Measurements from ENCODE around the gene TXNL4B.

Gene TXNL4B

GRCh38 chr16:72093448-72094265 lies at the start of gene TXNL4B, which contains the start of gene DHX38:
Gene TXNL4B (minus strand): TSS chr16:72093620. CDS start chr16:72090749, 2,871 bp downstream.
Gene DHX38 (plus strand): TSS chr16:72093847. CDS start chr16:72096158, 2,311 bp downstream.
- DNase-seq (ENCODE audit: low read depth) = peak; percentile 98

- no peak for DNase-seq (ENCODE audit: low read depth)
Measured at GRCh38 chr16:72142476-72142875, 49.1 kb upstream of the TXNL4B start.

GRCh38 chr16:72139908-72140307 lies 46.5 kb upstream of the TXNL4B start:
- DNase-seq (ENCODE audit: low read depth) = no peak

- no peak for DNase-seq (ENCODE audit: low read depth)
Measured at GRCh38 chr16:72138064-72138572, 44.7 kb upstream of the TXNL4B start.

GRCh38 chr16:72137380-72138063 lies 44.1 kb upstream of the TXNL4B start:
- no peak for DNase-seq (ENCODE audit: low read depth)

- DNase-seq (ENCODE audit: low read depth) = no peak
Measured at GRCh38 chr16:72134507-72134906, 41.1 kb upstream of the TXNL4B start.

GRCh38 chr16:72132726-72133125 lies 39.3 kb upstream of the TXNL4B start:
- no peak for DNase-seq (ENCODE audit: low read depth)

- no peak for DNase-seq (ENCODE audit: low read depth)
Measured at GRCh38 chr16:72131036-72131435, 37.6 kb upstream of the TXNL4B start.

GRCh38 chr16:72129976-72130656 lies 36.7 kb upstream of the TXNL4B start:
- no peak for DNase-seq (ENCODE audit: low read depth)

- no peak for DNase-seq (ENCODE audit: low read depth)
Measured at GRCh38 chr16:72128701-72129100, 35.3 kb upstream of the TXNL4B start.

- DNase-seq (ENCODE audit: low read depth) = no peak
Measured at GRCh38 chr16:72126429-72126765, 33.0 kb upstream of the TXNL4B start.

- DNase-seq (ENCODE audit: low read depth) = no peak
Measured at GRCh38 chr16:72125635-72126428, 32.4 kb upstream of the TXNL4B start.

GRCh38 chr16:72124761-72125634 lies 31.6 kb upstream of the TXNL4B start:
- peak; percentile 23 for DNase-seq (ENCODE audit: low read depth)

GRCh38 chr16:72124148-72124547 lies 30.7 kb upstream of the TXNL4B start:
- DNase-seq (ENCODE audit: low read depth) = no peak

- DNase-seq (ENCODE audit: low read depth) = no peak
Measured at GRCh38 chr16:72123426-72123825, 30.0 kb upstream of the TXNL4B start.

- no peak for DNase-seq (ENCODE audit: low read depth)
Measured at GRCh38 chr16:72122916-72123315, 29.5 kb upstream of the TXNL4B start.

GRCh38 chr16:72122308-72122707 lies 28.9 kb upstream of the TXNL4B start:
- DNase-seq (ENCODE audit: low read depth) = no peak

GRCh38 chr16:72120026-72120425 lies 26.6 kb upstream of the TXNL4B start:
- no peak for DNase-seq (ENCODE audit: low read depth)

GRCh38 chr16:72113616-72113945 lies 20.2 kb upstream of the TXNL4B start:
- DNase-seq (ENCODE audit: low read depth) = no peak

- no peak for DNase-seq (ENCODE audit: low read depth)
Measured at GRCh38 chr16:72112906-72113615, 19.6 kb upstream of the TXNL4B start.
